HepG2 (cell line): ENCODE data around the gene ENTREP3. TPM values are rescaled to one million over a fixed set of nuclear protein-coding genes. Genes with fewer than 3 reads are reported as not detected.

ENCODE experiments used
- ATF5 ChIP-seq: sonication (generic); formaldehyde crosslinking; IDR thresholded peaks from 2 replicates; pipeline ENCODE4 v1.4.0; 2020; ENCODE audit warnings: mild to moderate bottlenecking, low read depth, missing genetic modification reagents
- CCAR2 ChIP-seq: fragments of 200-400 bp; formaldehyde crosslinking; optimal IDR thresholded peaks from 2 replicates; pipeline ENCODE3; 2018; ENCODE audit warnings: low read depth, mild to moderate bottlenecking, low read length, moderate library complexity
- LCORL ChIP-seq, 2 experiments: fragments of 450-650 bp in 1 of 2; sonication (generic) in 1 of 2; formaldehyde crosslinking in 1 of 2; IDR thresholded peaks; 2 replicates each; pipeline versions ENCODE4 v1.5.0 to v1.6.1; 2017 to 2020; ENCODE audit warnings: antibody characterized with exemption in 1 of 2, missing genetic modification reagents in 1 of 2
- NCOA5 ChIP-seq: sonication (generic); formaldehyde crosslinking; IDR thresholded peaks from 2 replicates; pipeline ENCODE4 v1.4.0; 2020; ENCODE audit warnings: missing genetic modification reagents
- NFYC ChIP-seq: IDR thresholded peaks from 2 replicates; pipeline ENCODE4 v1.6.1; 2016; ENCODE audit warnings: missing genetic modification reagents, missing compliant biosample characterization
- SSRP1 ChIP-seq: IDR thresholded peaks from 2 replicates; pipeline ENCODE4 v1.6.1; 2016; ENCODE audit warnings: control low read depth
- TFE3 ChIP-seq: IDR thresholded peaks from 2 replicates; pipeline ENCODE4 v1.6.1; 2016
- THRA ChIP-seq: sonication (generic); formaldehyde crosslinking; IDR thresholded peaks from 2 replicates; pipeline ENCODE4 v1.4.0; 2020; ENCODE audit warnings: missing genetic modification reagents, borderline replicate concordance
- TRAFD1 ChIP-seq: sonication (generic); formaldehyde crosslinking; IDR thresholded peaks from 2 replicates; pipeline ENCODE4 v1.5.1; 2020; ENCODE audit warnings: missing genetic modification reagents, mild to moderate bottlenecking, borderline replicate concordance
- ZFX ChIP-seq: sonication (generic); formaldehyde crosslinking; IDR thresholded peaks from 2 replicates; pipeline ENCODE4 v1.4.0; 2020; ENCODE audit warnings: mild to moderate bottlenecking, low read depth, missing genetic modification reagents, moderate library complexity
- ZHX2 ChIP-seq, 2 experiments: sonication (generic) in 1 of 2; formaldehyde crosslinking in 1 of 2; IDR thresholded peaks; 2 replicates each; pipeline versions ENCODE4 v1.6.1 to v1.9.0; 2014 to 2022; ENCODE audit warnings: antibody characterized with exemption in 1 of 2, borderline replicate concordance in 1 of 2, inconsistent platforms in 1 of 2, low read depth in 1 of 2, missing genetic modification reagents in 1 of 2
- ZNF12 ChIP-seq: sonication (generic); formaldehyde crosslinking; IDR thresholded peaks from 2 replicates; pipeline ENCODE4 v1.5.0; 2020; ENCODE audit warnings: missing genetic modification reagents
- ZNF503 ChIP-seq: sonication (generic); formaldehyde crosslinking; IDR thresholded peaks from 2 replicates; pipeline ENCODE4 v1.4.0; 2020; ENCODE audit warnings: missing genetic modification reagents
- ZNF563 ChIP-seq: sonication (generic); formaldehyde crosslinking; IDR thresholded peaks from 2 replicates; pipeline ENCODE4 v1.8.0; 2022; ENCODE audit warnings: mild to moderate bottlenecking, moderate library complexity, missing genetic modification reagents
- polyA plus RNA-seq, 8 experiments: library from polyadenylated mRNA; depleted of rRNA in 3 of 8; stranded (reverse) in 7 of 8; unstranded in 1 of 8; fragments of >200 nt; fragmentation: Illumina TruSeq in 4 of 8; extraction: Trizol in 4 of 8; gene quantifications; 2 replicates each; pipeline versions ENCODE4 v1.2.1 to v1.2.3, GENCODE V29; 2011 to 2016; ENCODE audit warnings: low read depth in 4 of 8, missing spikeins in 1 of 8, mixed read lengths in 1 of 8; ENCODE audit not compliant: insufficient read depth in 1 of 8
- total RNA-seq, 5 experiments: library from RNA; depleted of rRNA; stranded (reverse); fragments of >200 nt; fragmentation: Illumina TruSeq; extraction: Trizol; gene quantifications; 2 replicates each; pipeline ENCODE4 v1.2.3, GENCODE V29; 2016; ENCODE audit warnings: low read depth in 1 of 5

Gene ENTREP3
- total and polyA plus RNA-seq, 2 of the 13 experiments (the other 11 are each of a cell fraction or from before 2014, with no cell fraction given), result 4.1 to 9.9 TPM

GRCh38 chr1:155241069-155241679 lies 14.1 kb downstream of the ENTREP3 start (continued):
- no peak for TF ChIP-seq ZNF503 (CRISPR knock-in tag)
- TF ChIP-seq LCORL (IDR thresholded peaks at IDR 0.05), result no peak
- no peak for TF ChIP-seq LCORL (CRISPR knock-in tag; IDR thresholded peaks at IDR 0.05)
- no peak for TF ChIP-seq TRAFD1 (CRISPR knock-in tag)
- peak; percentile 83 for TF ChIP-seq ZHX2 (IDR thresholded peaks at IDR 0.05; ENCODE audit: low read depth)
- no peak for TF ChIP-seq ZHX2 (CRISPR knock-in tag; IDR thresholded peaks at IDR 0.05; ENCODE audit: borderline replicate concordance)
- TF ChIP-seq ZNF563 (CRISPR knock-in tag), result no peak
- TF ChIP-seq THRA (CRISPR knock-in tag), result peak; percentile 60; the same call in 1 of the 2 replicates
- no peak for TF ChIP-seq SSRP1 (CRISPR knock-in tag)
- TF ChIP-seq ATF5 (CRISPR knock-in tag), result no peak
- no peak for TF ChIP-seq CCAR2
- TF ChIP-seq ZFX, result peak; percentile 49
- TF ChIP-seq TFE3 (CRISPR knock-in tag), result peak; percentile 89
- no peak for TF ChIP-seq ZNF12 (CRISPR knock-in tag)
- no peak for TF ChIP-seq NCOA5
- TF ChIP-seq NFYC, result peak; percentile 28; the same call in 1 of the 2 replicates
